Measurements from ENCODE around the gene MRPL23. TPM values are rescaled to one million over a fixed set of nuclear protein-coding genes. Genes with fewer than 3 reads are reported as not detected.

The MRPL23 gene
- total RNA-seq, 3 donors from 2014 or later (not counting 1 experiment from before 2014, with no cell fraction given) = 31.2 to 35.4 (median 32.8) TPM

GRCh38 chr11:1912289-1912878 is 34.7 kb upstream of the MRPL23 start:
- no peak overlapping the region for H3K4me3 ChIP-seq (ENCODE audit: low read length)
- H3K36me3 ChIP-seq (ENCODE audit: control insufficient read depth, insufficient read depth, low read length) = no peaks in the 10 kb centered on the region
- Mint-ChIP-seq H3K27me3 (ENCODE audit: low read depth in 2 of 2) (peaks cover 0 to 19% of the 10 kb centered on the region in 2 donors), H3K36me3 (no peaks in the 10 kb centered on the region), H3K4me1 (peaks cover 0 to 30% of the 10 kb centered on the region in 2 donors), H3K4me3 (no peak overlapping the region), H3K27ac (no peak overlapping the region), H3K9me3 (no peaks in the 10 kb centered on the region)
- WGBS (ENCODE audit: insufficient coverage) = 73% methylated on average over 13 of the region's 13 CpGs
- H3K4me1 ChIP-seq (ENCODE audit: control insufficient read depth, insufficient read depth, low read length) = peaks cover 9% of the 10 kb centered on the region
- no peak for TF ChIP-seq CTCF (IDR thresholded peaks at IDR 0.05)
- no peaks in the 10 kb centered on the region for H3K27me3 ChIP-seq (ENCODE audit: control insufficient read depth, insufficient read depth, low read length)
- no peaks in the 10 kb centered on the region for H3K9me3 ChIP-seq (ENCODE audit: control insufficient read depth, insufficient read depth, low read length)
- intact Hi-C loops (cut with micrococcal nuclease) = no loop called here
- ATAC-seq (no peak), DNase-seq (no peak)
- no peak overlapping the region for H3K27ac ChIP-seq (ENCODE audit: low read length)

GRCh38 chr11:1913271-1914060 is 33.7 kb upstream of the MRPL23 start:
- intact Hi-C loops (cut with micrococcal nuclease) = loop anchor here (2.0 kb wide), 1 partner anchor 21 kb away; no protein-coding TSS in a partner anchor
- TF ChIP-seq CTCF (IDR thresholded peaks at IDR 0.05) = no peak
- H3K9me3 ChIP-seq (ENCODE audit: control insufficient read depth, insufficient read depth, low read length) = no peaks in the 10 kb centered on the region
- no peaks in the 10 kb centered on the region for H3K36me3 ChIP-seq (ENCODE audit: control insufficient read depth, insufficient read depth, low read length)
- no peak overlapping the region for H3K4me3 Mint-ChIP-seq
- H3K27me3 Mint-ChIP-seq (ENCODE audit: low read depth in 2 of 2) = peaks cover 0 to 19% of the 10 kb centered on the region in 2 donors
- H3K9me3 Mint-ChIP-seq = no peaks in the 10 kb centered on the region
- ATAC-seq (no peak), DNase-seq (no peak)
- H3K4me3 ChIP-seq (ENCODE audit: low read length) = no peak overlapping the region
- H3K27ac Mint-ChIP-seq = peak overlapping the region in 1 of 2 donors; percentile 41
- H3K27ac ChIP-seq (ENCODE audit: low read length) = no peak overlapping the region
- H3K4me1 Mint-ChIP-seq = peaks cover 0 to 31% of the 10 kb centered on the region in 2 donors
- no peaks in the 10 kb centered on the region for H3K27me3 ChIP-seq (ENCODE audit: control insufficient read depth, insufficient read depth, low read length)
- WGBS (ENCODE audit: insufficient coverage) = 91% methylated on average over 31 of the region's 31 CpGs
- H3K4me1 ChIP-seq (ENCODE audit: control insufficient read depth, insufficient read depth, low read length) = peaks cover 20% of the 10 kb centered on the region
- no peaks in the 10 kb centered on the region for H3K36me3 Mint-ChIP-seq

GRCh38 chr11:1915795-1916131 is 31.4 kb upstream of the MRPL23 start:
- Mint-ChIP-seq H3K36me3 (no peaks in the 10 kb centered on the region), H3K4me1 (peaks cover 0 to 37% of the 10 kb centered on the region in 2 donors), H3K27ac (peak overlapping the region; percentile 0 to 41), H3K4me3 (no peak overlapping the region), H3K27me3 (ENCODE audit: low read depth in 2 of 2) (peaks cover 0 to 14% of the 10 kb centered on the region in 2 donors), H3K9me3 (no peaks in the 10 kb centered on the region)
- no peak for ATAC-seq
- no peaks in the 10 kb centered on the region for H3K9me3 ChIP-seq (ENCODE audit: control insufficient read depth, insufficient read depth, low read length)
- TF ChIP-seq CTCF (IDR thresholded peaks at IDR 0.05) = no peak
- H3K4me3 ChIP-seq (ENCODE audit: low read length) = no peak overlapping the region
- H3K36me3 ChIP-seq (ENCODE audit: control insufficient read depth, insufficient read depth, low read length) = no peaks in the 10 kb centered on the region
- DNase-seq = no peak
- intact Hi-C loops (cut with micrococcal nuclease) = loop anchor here (1.0 to 2.0 kb wide), 2 partner anchors 19 to 23 kb away; no protein-coding TSS in a partner anchor
- H3K27ac ChIP-seq (ENCODE audit: low read length) = no peak overlapping the region
- whole genome bisulfite sequencing (ENCODE audit: insufficient coverage) = 95% methylated on average over 2 of the region's 2 CpGs
- peaks cover 20% of the 10 kb centered on the region for H3K4me1 ChIP-seq (ENCODE audit: control insufficient read depth, insufficient read depth, low read length)
- H3K27me3 ChIP-seq (ENCODE audit: control insufficient read depth, insufficient read depth, low read length) = peaks cover under 1% of the 10 kb centered on the region

Data from natural killer cell (primary cell).